GM12892 (cell line): ENCODE data around the gene ELOVL6.
"Not testable (repeated sequence)": the region's sequence is repeated elsewhere in the genome, so short reads cannot be mapped to it uniquely, and the experiment has no call there.

Experiments
- POLR2AphosphoS5 ChIP-seq: IDR thresholded peaks from 2 replicates; pipeline ENCODE4 v1.6.1; 2011; ENCODE audit warnings: low read depth, low read length, control low read depth
- TAF1 ChIP-seq: IDR thresholded peaks from 2 replicates; pipeline ENCODE4 v1.6.1; 2011; ENCODE audit warnings: low read depth, mild to moderate bottlenecking, control low read depth, low read length, borderline replicate concordance

- not testable (repeated sequence) for TF ChIP-seq TAF1, POLR2AphosphoS5
Measured at GRCh38 chr4:110218935-110219334, 20.5 kb upstream of the ELOVL6 start.
